ENCODE measurements around the gene PLK3.

Gene PLK3

DNA sequence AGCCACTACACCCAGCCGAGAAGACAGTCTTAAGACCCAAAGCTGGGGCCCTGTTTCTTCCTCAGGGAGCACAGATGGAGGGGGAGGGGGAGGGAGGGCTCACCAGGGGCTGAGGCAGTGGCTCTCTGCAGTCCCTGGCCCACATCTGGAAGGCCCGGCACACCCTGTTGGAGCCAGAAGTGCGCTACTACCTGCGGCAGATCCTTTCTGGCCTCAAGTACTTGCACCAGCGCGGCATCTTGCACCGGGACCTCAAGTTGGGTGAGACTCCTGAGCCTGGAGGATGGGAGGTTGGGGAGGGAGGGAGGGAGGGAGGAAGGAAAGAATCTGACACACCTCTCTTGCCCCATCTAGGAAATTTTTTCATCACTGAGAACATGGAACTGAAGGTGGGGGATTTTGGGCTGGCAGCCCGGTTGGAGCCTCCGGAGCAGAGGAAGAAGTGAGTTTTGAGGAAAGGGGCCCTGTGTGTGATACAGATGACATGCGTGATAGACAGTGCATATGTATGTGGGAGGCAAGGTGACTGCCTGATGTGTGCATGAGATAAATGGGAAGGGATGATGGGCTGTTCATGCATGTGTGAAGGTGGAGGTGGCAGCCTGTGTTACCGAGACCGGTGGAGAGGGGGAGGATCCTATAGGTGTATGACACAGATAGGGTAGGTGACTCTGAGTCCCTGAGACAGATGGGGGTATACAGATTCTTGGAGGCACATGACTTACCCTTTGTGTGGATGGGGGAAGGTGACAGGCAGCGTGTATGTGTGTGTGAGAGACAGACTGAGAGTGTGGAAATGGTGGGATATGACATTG lies 1.5 kb downstream of the PLK3 start:
- H3F3A ChIP-seq (ENCODE audit: insufficient read depth, low read length): peaks cover 5% of the 10 kb centered on the region; the same call in 1 of the 2 replicates
- no peak for DNase-seq
- H3K27ac ChIP-seq (ENCODE audit: low read length): no peak overlapping the region
- H3K27me3 ChIP-seq (replicated peaks; ENCODE audit: insufficient read depth, low read length): no peaks in the 10 kb centered on the region
- no peak overlapping the region for H2AFZ ChIP-seq (ENCODE audit: low read length)
- H3K9ac ChIP-seq (ENCODE audit: low read length): no peak overlapping the region
- peaks cover 5% of the 10 kb centered on the region; the same call in 1 of the 2 replicates for H3K79me2 ChIP-seq (ENCODE audit: low read length)
- TF ChIP-seq EZH2phosphoT487 (IDR thresholded peaks at IDR 0.05; ENCODE audit: low read length) (no peak), EZH2 (optimal IDR thresholded peaks at IDR 0.05; ENCODE audit: low read depth, low read length) (no peak)
- TF ChIP-seq, protein P1, sequence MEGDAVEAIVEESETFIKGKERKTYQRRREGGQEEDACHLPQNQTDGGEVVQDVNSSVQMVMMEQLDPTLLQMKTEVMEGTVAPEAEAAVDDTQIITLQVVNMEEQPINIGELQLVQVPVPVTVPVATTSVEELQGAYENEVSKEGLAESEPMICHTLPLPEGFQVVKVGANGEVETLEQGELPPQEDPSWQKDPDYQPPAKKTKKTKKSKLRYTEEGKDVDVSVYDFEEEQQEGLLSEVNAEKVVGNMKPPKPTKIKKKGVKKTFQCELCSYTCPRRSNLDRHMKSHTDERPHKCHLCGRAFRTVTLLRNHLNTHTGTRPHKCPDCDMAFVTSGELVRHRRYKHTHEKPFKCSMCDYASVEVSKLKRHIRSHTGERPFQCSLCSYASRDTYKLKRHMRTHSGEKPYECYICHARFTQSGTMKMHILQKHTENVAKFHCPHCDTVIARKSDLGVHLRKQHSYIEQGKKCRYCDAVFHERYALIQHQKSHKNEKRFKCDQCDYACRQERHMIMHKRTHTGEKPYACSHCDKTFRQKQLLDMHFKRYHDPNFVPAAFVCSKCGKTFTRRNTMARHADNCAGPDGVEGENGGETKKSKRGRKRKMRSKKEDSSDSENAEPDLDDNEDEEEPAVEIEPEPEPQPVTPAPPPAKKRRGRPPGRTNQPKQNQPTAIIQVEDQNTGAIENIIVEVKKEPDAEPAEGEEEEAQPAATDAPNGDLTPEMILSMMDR (IDR thresholded peaks at IDR 0.05; ENCODE audit: low read length): no peak
- no peaks in the 10 kb centered on the region for H3K9me3 ChIP-seq (replicated peaks; ENCODE audit: insufficient read depth, low read length)
- peaks cover 4% of the 10 kb centered on the region; the same call in 1 of the 2 replicates for H3K4me1 ChIP-seq (ENCODE audit: low read length)
- H3K36me3 ChIP-seq (replicated peaks; ENCODE audit: insufficient read depth, low read length): no peaks in the 10 kb centered on the region
- H3K4me2 ChIP-seq (ENCODE audit: low read depth, low read length): no peak overlapping the region
- H3K9me2 ChIP-seq (replicated peaks; ENCODE audit: insufficient read depth, low read length): no peaks in the 10 kb centered on the region
- H3K4me3 ChIP-seq (ENCODE audit: low read length): no peak overlapping the region
- H4K20me1 ChIP-seq (ENCODE audit: insufficient read depth, low read length): no peaks in the 10 kb centered on the region

DNA sequence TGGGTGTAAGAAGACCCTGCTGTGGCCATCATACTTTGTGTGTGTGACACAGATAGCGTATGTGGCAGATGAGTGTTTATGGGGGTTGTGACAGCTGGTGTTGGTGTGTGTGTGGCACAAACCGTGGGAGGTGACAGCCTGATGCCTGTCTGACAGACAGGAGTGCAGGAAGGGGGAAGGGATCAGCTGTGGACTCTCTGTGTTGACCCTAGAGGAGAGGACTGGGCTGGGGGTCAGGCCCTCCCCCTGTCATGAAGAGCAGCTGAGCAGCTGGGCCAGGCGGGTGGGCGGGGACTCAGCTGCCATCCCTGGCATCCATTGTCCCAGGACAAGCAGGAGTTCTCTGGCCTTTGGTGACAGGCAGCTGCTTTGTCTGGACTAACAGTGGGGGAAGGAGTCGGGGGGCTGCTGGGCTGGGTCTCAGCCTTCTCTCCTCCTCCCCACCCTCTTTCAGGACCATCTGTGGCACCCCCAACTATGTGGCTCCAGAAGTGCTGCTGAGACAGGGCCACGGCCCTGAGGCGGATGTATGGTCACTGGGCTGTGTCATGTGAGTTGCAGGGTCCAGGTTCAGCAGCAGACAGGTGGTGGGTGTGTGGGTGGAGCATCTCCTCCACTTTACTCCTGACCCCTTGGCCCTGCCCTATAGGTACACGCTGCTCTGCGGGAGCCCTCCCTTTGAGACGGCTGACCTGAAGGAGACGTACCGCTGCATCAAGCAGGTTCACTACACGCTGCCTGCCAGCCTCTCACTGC lies 2.3 kb downstream of the PLK3 start:
- Histone ChIP-seq H3K9me3 (replicated peaks; ENCODE audit: insufficient read depth, low read length) (no peaks in the 10 kb centered on the region), H3K36me3 (replicated peaks; ENCODE audit: insufficient read depth, low read length) (no peaks in the 10 kb centered on the region), H3F3A (ENCODE audit: insufficient read depth, low read length) (peaks cover 5% of the 10 kb centered on the region; the same call in 1 of the 2 replicates), H3K4me3 (ENCODE audit: low read length) (no peak overlapping the region), H3K4me2 (ENCODE audit: low read depth, low read length) (no peak overlapping the region), H3K4me1 (ENCODE audit: low read length) (peaks cover 4% of the 10 kb centered on the region; the same call in 1 of the 2 replicates), H3K79me2 (ENCODE audit: low read length) (peaks cover 5% of the 10 kb centered on the region; the same call in 1 of the 2 replicates), H3K9me2 (replicated peaks; ENCODE audit: insufficient read depth, low read length) (no peaks in the 10 kb centered on the region), H3K27me3 (replicated peaks; ENCODE audit: insufficient read depth, low read length) (no peaks in the 10 kb centered on the region), H3K9ac (ENCODE audit: low read length) (no peak overlapping the region), H4K20me1 (ENCODE audit: insufficient read depth, low read length) (no peaks in the 10 kb centered on the region), H2AFZ (ENCODE audit: low read length) (no peak overlapping the region), H3K27ac (ENCODE audit: low read length) (no peak overlapping the region)
- no peak for DNase-seq
- TF ChIP-seq, protein P1 (IDR thresholded peaks at IDR 0.05; ENCODE audit: low read length): no peak
- TF ChIP-seq EZH2phosphoT487 (IDR thresholded peaks at IDR 0.05; ENCODE audit: low read length) (no peak), EZH2 (optimal IDR thresholded peaks at IDR 0.05; ENCODE audit: low read depth, low read length) (no peak)

DNA sequence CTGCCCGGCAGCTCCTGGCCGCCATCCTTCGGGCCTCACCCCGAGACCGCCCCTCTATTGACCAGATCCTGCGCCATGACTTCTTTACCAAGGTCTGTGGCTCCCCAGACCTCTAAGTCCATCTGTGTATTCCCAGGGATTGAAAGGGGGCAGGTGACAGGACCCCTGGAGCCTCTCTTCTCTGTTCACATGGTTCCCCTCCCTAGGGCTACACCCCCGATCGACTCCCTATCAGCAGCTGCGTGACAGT lies 2.8 kb downstream of the PLK3 start:
- Histone ChIP-seq H3K9me2 (replicated peaks; ENCODE audit: insufficient read depth, low read length) (no peaks in the 10 kb centered on the region), H3K27me3 (replicated peaks; ENCODE audit: insufficient read depth, low read length) (no peaks in the 10 kb centered on the region), H3K36me3 (replicated peaks; ENCODE audit: insufficient read depth, low read length) (no peaks in the 10 kb centered on the region), H3K9me3 (replicated peaks; ENCODE audit: insufficient read depth, low read length) (no peaks in the 10 kb centered on the region), H3K4me3 (ENCODE audit: low read length) (no peak overlapping the region), H3K79me2 (ENCODE audit: low read length) (peaks cover 5% of the 10 kb centered on the region; the same call in 1 of the 2 replicates), H4K20me1 (ENCODE audit: insufficient read depth, low read length) (no peaks in the 10 kb centered on the region), H3K9ac (ENCODE audit: low read length) (no peak overlapping the region), H2AFZ (ENCODE audit: low read length) (no peak overlapping the region), H3K27ac (ENCODE audit: low read length) (no peak overlapping the region), H3K4me1 (ENCODE audit: low read length) (peaks cover 4% of the 10 kb centered on the region; the same call in 1 of the 2 replicates), H3K4me2 (ENCODE audit: low read depth, low read length) (no peak overlapping the region), H3F3A (ENCODE audit: insufficient read depth, low read length) (peaks cover 5% of the 10 kb centered on the region; the same call in 1 of the 2 replicates)
- no peak for DNase-seq
- TF ChIP-seq EZH2phosphoT487 (IDR thresholded peaks at IDR 0.05; ENCODE audit: low read length) (no peak), EZH2 (optimal IDR thresholded peaks at IDR 0.05; ENCODE audit: low read depth, low read length) (no peak)
- TF ChIP-seq, protein P1 (IDR thresholded peaks at IDR 0.05; ENCODE audit: low read length): no peak

Data from MM.1S (cell line).